AG04450 (cell line): ENCODE results near the gene VPS9D1. TPM values are rescaled to one million over a fixed set of nuclear protein-coding genes. Genes with fewer than 3 reads are reported as not detected.
A peak's percentile ranks its signal among the peaks of the same experiment; 100 is the strongest.

Experiments used
- CTCF ChIA-PET: fragments of 300-600, 350-600 bp; formaldehyde crosslinking; extraction: SDS; loops from one replicate; lab custom pipeline; 2022; ENCODE audit warnings: antibody characterized with exemption, inconsistent platforms; lab: Charles Lee
- POLR2A ChIA-PET: fragments of 350-600 bp; formaldehyde crosslinking; extraction: SDS; loops from one replicate; lab custom pipeline; 2021; ENCODE audit warnings: antibody characterized with exemption, inconsistent platforms; lab: Yijun Ruan, JAX
- DNase-seq: peaks from one replicate; pipeline ENCODE4 v3.0.0-alpha.2; 2011; ENCODE audit warnings: low read depth, low spot score
- H3K27ac ChIP-seq: one replicate; pipeline ENCODE4 v1.5.1; 2012; ENCODE audit warnings: low read depth, low read length, control low read depth
- H3K27me3 ChIP-seq: one replicate; pipeline ENCODE4 v1.6.0; 2012; ENCODE audit warnings: low read length; ENCODE audit not compliant: control insufficient read depth, insufficient read depth
- H3K4me3 ChIP-seq: 2 replicates; pipeline ENCODE4 v1.5.1; 2011; ENCODE audit warnings: mild to moderate bottlenecking, low read depth, low read length, control low read depth
- H3K9me3 ChIP-seq: 2 replicates; pipeline ENCODE4 v1.5.1; 2012; ENCODE audit warnings: low read length; ENCODE audit not compliant: control insufficient read depth, insufficient read depth
- CTCF ChIP-seq: IDR thresholded peaks from 2 replicates; pipeline ENCODE4 v1.5.1; 2011; ENCODE audit warnings: low read depth, low read length, control low read depth, inconsistent platforms
- polyA plus RNA-seq: library from polyadenylated mRNA; depleted of rRNA; stranded (reverse); fragments of >200 nt; gene quantifications from 2 replicates; pipeline ENCODE4 v1.2.3, GENCODE V29; 2011

The VPS9D1 gene
- polyA plus RNA-seq, 1 experiment, result 8.6 TPM

DNA sequence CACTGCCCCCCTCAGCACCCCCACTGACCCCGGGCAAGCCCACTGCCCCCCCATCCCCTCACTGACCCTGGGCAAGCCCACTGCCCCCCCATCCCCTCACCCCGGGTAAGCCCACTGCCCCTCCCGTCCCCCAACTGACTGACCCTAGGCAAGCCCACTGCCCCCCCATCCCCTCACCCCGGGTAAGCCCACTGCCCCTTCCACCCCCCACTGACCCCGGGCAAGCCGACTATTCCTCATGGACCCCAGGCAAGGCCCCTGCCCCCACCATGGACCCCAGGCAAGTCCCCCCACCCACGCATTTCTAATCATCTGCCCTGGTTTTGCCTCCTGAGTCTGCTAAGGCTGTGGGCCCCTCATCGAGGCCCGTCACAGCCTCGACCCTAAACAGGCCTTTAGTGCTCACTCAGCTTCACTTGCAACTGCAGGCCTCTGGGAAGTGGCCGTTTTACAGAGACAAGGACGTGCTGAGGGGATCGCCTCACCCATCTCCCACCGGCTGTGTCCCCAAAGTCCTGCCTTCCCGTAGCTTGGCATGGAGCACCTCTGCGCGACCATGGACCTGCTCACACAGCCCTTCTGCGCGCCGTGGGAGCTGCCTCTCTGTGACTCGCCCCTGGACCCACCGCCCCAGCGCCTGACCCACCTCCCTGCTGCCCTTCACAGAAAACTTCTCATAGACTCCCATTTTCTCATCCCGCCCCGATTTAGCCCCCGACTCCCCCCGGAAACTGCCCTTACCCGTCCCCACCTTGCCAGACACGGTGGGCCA lies 3.6 kb downstream of the VPS9D1 start:
- ChIA-PET CTCF (interaction anchor here (1.1 kb wide), 1 partner anchor 11 kb away, joined by 6 read pairs; no protein-coding TSS in a partner anchor), POLR2A (interaction anchor here (0.7 to 1.2 kb wide), 2 partner anchors 11 kb away, joined by 3 to 4 read pairs; no protein-coding TSS in a partner anchor)
- TF ChIP-seq CTCF, result no peak
- Histone ChIP-seq H3K27ac (no peak overlapping the region), H3K27me3 (no peaks in the 10 kb centered on the region), H3K4me3 (no peak overlapping the region), H3K9me3 (peaks cover 5% of the 10 kb centered on the region)
- DNase-seq, result no peak

GRCh38 chr16:89716493-89716892 lies 4.2 kb downstream of the VPS9D1 start:
- ChIA-PET CTCF (interaction anchor here (0.6 to 1.1 kb wide), 2 partner anchors 10 to 17 kb away, joined by 4 to 6 read pairs; no protein-coding TSS in a partner anchor), POLR2A (interaction anchor here (1.2 kb wide), 1 partner anchor 10 kb away, joined by 4 read pairs; no protein-coding TSS in a partner anchor)
- no peak overlapping the region for H3K4me3 ChIP-seq
- no peaks in the 10 kb centered on the region for H3K27me3 ChIP-seq
- no peak for TF ChIP-seq CTCF
- no peak overlapping the region for H3K27ac ChIP-seq
- DNase-seq, result no peak
- H3K9me3 ChIP-seq, result peaks cover 5% of the 10 kb centered on the region

DNA sequence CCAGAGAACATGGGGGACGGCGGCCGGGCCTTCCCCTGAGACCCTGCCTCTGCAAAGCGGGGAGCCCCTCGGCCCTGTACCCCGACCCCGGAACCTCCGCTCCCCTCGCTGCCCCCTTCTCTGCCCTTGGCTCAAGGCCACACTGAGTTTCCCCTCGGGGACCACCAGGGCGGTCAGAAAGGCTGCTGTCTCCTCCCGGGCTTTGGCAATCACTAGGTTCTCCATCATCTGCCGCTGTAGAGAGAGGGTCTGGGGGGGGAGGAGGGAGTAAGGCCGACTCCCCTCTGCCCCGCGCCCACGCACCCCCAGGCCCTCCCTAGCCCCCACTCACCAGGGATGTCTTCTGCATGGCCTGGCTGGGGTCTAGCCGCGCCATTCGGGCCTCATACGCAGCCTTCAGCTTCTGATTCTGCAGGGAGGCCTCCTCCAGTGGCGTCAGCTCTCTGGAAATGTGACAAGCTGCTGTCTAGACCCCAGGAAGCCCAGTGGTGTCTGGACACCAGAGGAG lies 8.4 kb downstream of the VPS9D1 start:
- no peak overlapping the region for H3K27ac ChIP-seq
- no peak for TF ChIP-seq CTCF
- ChIA-PET POLR2A (interaction anchor here (0.7 kb wide), 1 partner anchor 175 kb away, joined by 3 read pairs; no protein-coding TSS in a partner anchor), CTCF (interaction anchor here (1.0 kb wide), 1 partner anchor 12 kb away, joined by 3 read pairs; no protein-coding TSS in a partner anchor)
- H3K27me3 ChIP-seq, result no peaks in the 10 kb centered on the region
- peaks cover 5% of the 10 kb centered on the region for H3K9me3 ChIP-seq
- peak overlapping the region; percentile 63 for H3K4me3 ChIP-seq
- no peak for DNase-seq

- Histone ChIP-seq H3K27me3 (no peaks in the 10 kb centered on the region), H3K9me3 (peaks cover 5% of the 10 kb centered on the region), H3K27ac (no peak overlapping the region), H3K4me3 (peak overlapping the region; percentile 63)
- no peak for DNase-seq
- POLR2A ChIA-PET, result no interaction called here
- CTCF ChIA-PET, result interaction anchor here (1.0 kb wide), 1 partner anchor 11 kb away, joined by 3 read pairs; no protein-coding TSS in a partner anchor
- no peak for TF ChIP-seq CTCF
Observed at GRCh38 chr16:89711601-89712273, 9.0 kb downstream of the VPS9D1 start.
